ENCODE results near the gene MAD1L1. TPM values are rescaled to one million over a fixed set of nuclear protein-coding genes. Genes with fewer than 3 reads are reported as not detected.

The MAD1L1 gene
- total RNA-seq, 1 donor from 2014 or later: 59.6 TPM

GRCh38 chr7:2278026-2278425 lies 45.3 kb upstream of the MAD1L1 start:
- H3K36me3 ChIP-seq: peaks cover 12 to 20% of the 10 kb centered on the region in 2 donors

GRCh38 chr7:2276107-2276506 lies 43.4 kb upstream of the MAD1L1 start:
- no peak overlapping the region for H3K27ac ChIP-seq
- no peak for TF ChIP-seq CTCF (IDR thresholded peaks at IDR 0.05)
- DNase-seq (ENCODE audit: low spot score in 2 of 2): no peak
- H3K4me3 ChIP-seq: no peak overlapping the region
- no peaks in the 10 kb centered on the region for H3K9me3 ChIP-seq
- H3K4me1 ChIP-seq: no peaks in the 10 kb centered on the region
- no peaks in the 10 kb centered on the region for H3K27me3 ChIP-seq
- intact Hi-C loops (cut with DNase I): no loop called here
- H3K36me3 ChIP-seq: peaks cover 15 to 30% of the 10 kb centered on the region in 2 donors

More at GRCh38 chr7:2278026-2278425, 45.3 kb upstream of the MAD1L1 start:
- no peak for TF ChIP-seq CTCF (IDR thresholded peaks at IDR 0.05)
- Histone ChIP-seq H3K4me1 (no peaks in the 10 kb centered on the region), H3K27ac (no peak overlapping the region), H3K9me3 (no peaks in the 10 kb centered on the region), H3K27me3 (no peaks in the 10 kb centered on the region), H3K4me3 (no peak overlapping the region)
- intact Hi-C loops (cut with DNase I): no loop called here
- DNase-seq (ENCODE audit: low spot score in 2 of 2): no peak

- no peak overlapping the region for H3K27ac ChIP-seq
- H3K27me3 ChIP-seq: no peaks in the 10 kb centered on the region
- TF ChIP-seq CTCF (IDR thresholded peaks at IDR 0.05): no peak
- no peak for DNase-seq (ENCODE audit: low spot score in 2 of 2)
- H3K36me3 ChIP-seq: peaks cover 18 to 33% of the 10 kb centered on the region in 2 donors
- H3K4me1 ChIP-seq: no peaks in the 10 kb centered on the region
- intact Hi-C loops (cut with DNase I): no loop called here
- H3K4me3 ChIP-seq: no peak overlapping the region
- no peaks in the 10 kb centered on the region for H3K9me3 ChIP-seq
Observed at GRCh38 chr7:2275101-2275500, 42.4 kb upstream of the MAD1L1 start.

- H3K27me3 ChIP-seq: no peaks in the 10 kb centered on the region
- H3K4me1 ChIP-seq: no peaks in the 10 kb centered on the region
- H3K27ac ChIP-seq: no peak overlapping the region
- H3K4me3 ChIP-seq: no peak overlapping the region
- intact Hi-C loops (cut with DNase I): no loop called here
- TF ChIP-seq CTCF (IDR thresholded peaks at IDR 0.05): no peak
- H3K9me3 ChIP-seq: no peaks in the 10 kb centered on the region
- DNase-seq (ENCODE audit: low spot score in 2 of 2): no peak
- peaks cover 18 to 33% of the 10 kb centered on the region in 2 donors for H3K36me3 ChIP-seq
Observed at GRCh38 chr7:2274666-2275065, 41.9 kb upstream of the MAD1L1 start.

GRCh38 chr7:2273866-2274265 lies 41.1 kb upstream of the MAD1L1 start:
- Histone ChIP-seq H3K4me1 (no peaks in the 10 kb centered on the region), H3K36me3 (peaks cover 18 to 33% of the 10 kb centered on the region in 2 donors), H3K4me3 (no peak overlapping the region), H3K27me3 (no peaks in the 10 kb centered on the region), H3K9me3 (no peaks in the 10 kb centered on the region), H3K27ac (no peak overlapping the region)
- TF ChIP-seq CTCF (IDR thresholded peaks at IDR 0.05): no peak
- intact Hi-C loops (cut with DNase I): no loop called here
- no peak for DNase-seq (ENCODE audit: low spot score in 2 of 2)

GRCh38 chr7:2272031-2272430 lies 39.3 kb upstream of the MAD1L1 start:
- no peaks in the 10 kb centered on the region for H3K27me3 ChIP-seq
- H3K9me3 ChIP-seq: no peaks in the 10 kb centered on the region
- DNase-seq (ENCODE audit: low spot score in 2 of 2): no peak
- no peak overlapping the region for H3K27ac ChIP-seq
- H3K4me3 ChIP-seq: no peak overlapping the region
- no peaks in the 10 kb centered on the region for H3K4me1 ChIP-seq
- TF ChIP-seq CTCF (IDR thresholded peaks at IDR 0.05): no peak
- peaks cover 18 to 30% of the 10 kb centered on the region in 2 donors for H3K36me3 ChIP-seq
- intact Hi-C loops (cut with DNase I): no loop called here

All from ascending aorta (tissue), 2 donors.